C4-2B (cell line): ENCODE results near the gene NCOA1.

ENCODE experiments used
- ZFX ChIP-seq: fragments of 450-650 bp; IDR thresholded peaks from 2 replicates; pipeline ENCODE4 v1.6.1; 2017
- TF ChIP-seq, protein P1 (sequence below): fragments of 450-650 bp; conservative IDR thresholded peaks from 2 replicates; pipeline ENCODE4 v1.5.1; 2017; ENCODE audit warnings: mild to moderate bottlenecking

DNA sequence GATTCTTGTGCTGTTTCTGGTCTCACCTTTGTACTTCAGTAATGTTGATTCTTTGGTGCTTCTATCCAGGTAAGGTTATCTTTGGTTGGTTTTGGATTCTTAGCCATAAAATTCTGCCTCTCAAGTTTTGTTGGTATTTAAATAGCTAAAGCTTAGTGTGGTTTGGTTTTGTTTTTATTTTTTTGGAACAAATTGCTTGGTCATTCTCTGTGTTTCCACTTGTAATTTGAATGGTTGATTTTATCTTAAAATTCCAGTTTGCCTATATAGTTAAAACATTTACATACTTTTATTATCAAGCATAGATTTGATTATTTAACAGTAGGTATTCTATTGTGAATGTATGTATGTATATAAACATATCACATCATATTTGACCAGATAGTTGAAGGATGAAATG is 6.6 kb downstream of the NCOA1 start:
- TF ChIP-seq, protein P1, sequence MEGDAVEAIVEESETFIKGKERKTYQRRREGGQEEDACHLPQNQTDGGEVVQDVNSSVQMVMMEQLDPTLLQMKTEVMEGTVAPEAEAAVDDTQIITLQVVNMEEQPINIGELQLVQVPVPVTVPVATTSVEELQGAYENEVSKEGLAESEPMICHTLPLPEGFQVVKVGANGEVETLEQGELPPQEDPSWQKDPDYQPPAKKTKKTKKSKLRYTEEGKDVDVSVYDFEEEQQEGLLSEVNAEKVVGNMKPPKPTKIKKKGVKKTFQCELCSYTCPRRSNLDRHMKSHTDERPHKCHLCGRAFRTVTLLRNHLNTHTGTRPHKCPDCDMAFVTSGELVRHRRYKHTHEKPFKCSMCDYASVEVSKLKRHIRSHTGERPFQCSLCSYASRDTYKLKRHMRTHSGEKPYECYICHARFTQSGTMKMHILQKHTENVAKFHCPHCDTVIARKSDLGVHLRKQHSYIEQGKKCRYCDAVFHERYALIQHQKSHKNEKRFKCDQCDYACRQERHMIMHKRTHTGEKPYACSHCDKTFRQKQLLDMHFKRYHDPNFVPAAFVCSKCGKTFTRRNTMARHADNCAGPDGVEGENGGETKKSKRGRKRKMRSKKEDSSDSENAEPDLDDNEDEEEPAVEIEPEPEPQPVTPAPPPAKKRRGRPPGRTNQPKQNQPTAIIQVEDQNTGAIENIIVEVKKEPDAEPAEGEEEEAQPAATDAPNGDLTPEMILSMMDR: no peak
- no peak for TF ChIP-seq ZFX
